Epidermal melanocyte (primary cell): Measurements from ENCODE around the gene CMTM2.
"Not testable (repeated sequence)": the region's sequence is repeated elsewhere in the genome, so short reads cannot be mapped to it uniquely, and the experiment has no call there.

Experiments used
- DNase-seq: peaks from one replicate; pipeline ENCODE4 v3.0.0; 2011; ENCODE audit warnings: low spot score; ENCODE audit not compliant: insufficient read length

CMTM2 gene

GRCh38 chr16:66630561-66631260 is 51.4 kb downstream of the CMTM2 start:
- not testable (repeated sequence) for DNase-seq

- not testable (repeated sequence) for DNase-seq
These were observed 52.3 kb downstream of the CMTM2 start for GRCh38 chr16:66631558-66631957.

- no peak for DNase-seq
These were observed 55.4 kb downstream of the CMTM2 start for GRCh38 chr16:66634527-66635196.

GRCh38 chr16:66635406-66635805 is 56.1 kb downstream of the CMTM2 start:
- DNase-seq, result no peak

- DNase-seq, result no peak
These were observed 56.9 kb downstream of the CMTM2 start for GRCh38 chr16:66636199-66636598.

GRCh38 chr16:66637806-66638205 is 58.5 kb downstream of the CMTM2 start:
- no peak for DNase-seq
